HG02798 (cell line): Measurements from ENCODE around the gene VPS13D.
"Not testable (repeated sequence)": the region's sequence is repeated elsewhere in the genome, so short reads cannot be mapped to it uniquely, and the experiment has no call there.

Experiments used
- ATAC-seq: cut with Tn5 transposase; IDR thresholded peaks from one replicate; pipeline ENCODE4 v1.9.1; 2021; ENCODE audit warnings: mild to moderate bottlenecking; ENCODE audit not compliant: unreplicated experiment, poor library complexity

VPS13D gene

DNA sequence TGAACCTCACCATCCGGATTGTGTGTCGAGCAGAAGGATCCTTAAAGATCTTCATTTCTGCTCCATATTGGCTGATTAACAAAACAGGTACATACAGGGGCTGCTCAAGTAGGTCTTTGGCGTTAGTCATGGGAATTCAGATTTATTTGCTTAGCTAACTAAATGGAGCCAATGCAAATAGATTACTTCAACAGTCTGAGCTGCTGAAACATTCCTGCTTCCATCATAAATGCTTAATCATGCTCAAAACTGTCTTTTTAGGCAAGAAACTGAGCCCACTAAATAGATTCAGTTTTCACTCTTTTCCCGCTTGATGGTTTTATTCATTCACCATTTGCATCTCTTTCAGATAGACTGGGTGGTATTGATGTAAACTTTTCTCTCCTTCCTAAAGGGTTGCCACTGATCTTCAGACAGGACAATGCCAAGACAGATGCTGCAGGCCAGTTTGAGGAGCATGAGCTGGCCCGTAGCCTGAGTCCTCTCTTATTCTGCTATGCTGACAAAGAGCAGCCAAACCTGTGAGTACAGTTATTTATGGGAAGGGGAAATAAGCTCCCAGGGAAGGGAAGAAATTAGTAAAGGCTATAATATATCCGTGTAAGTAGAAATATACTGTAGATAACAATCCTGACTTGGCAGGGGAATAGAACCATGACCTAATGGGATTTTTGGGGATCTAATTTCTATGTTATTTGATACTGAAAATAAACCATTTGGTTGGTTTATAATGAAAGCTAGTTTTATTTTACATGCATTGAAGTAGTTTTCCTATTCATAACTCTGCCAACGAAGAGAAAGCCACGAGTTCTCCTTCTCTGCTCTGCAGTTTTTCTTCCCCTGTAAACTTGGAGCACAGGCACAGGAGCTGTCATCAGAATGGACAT, 126.4 kb downstream of the VPS13D start:
- ATAC-seq = no peak

DNA sequence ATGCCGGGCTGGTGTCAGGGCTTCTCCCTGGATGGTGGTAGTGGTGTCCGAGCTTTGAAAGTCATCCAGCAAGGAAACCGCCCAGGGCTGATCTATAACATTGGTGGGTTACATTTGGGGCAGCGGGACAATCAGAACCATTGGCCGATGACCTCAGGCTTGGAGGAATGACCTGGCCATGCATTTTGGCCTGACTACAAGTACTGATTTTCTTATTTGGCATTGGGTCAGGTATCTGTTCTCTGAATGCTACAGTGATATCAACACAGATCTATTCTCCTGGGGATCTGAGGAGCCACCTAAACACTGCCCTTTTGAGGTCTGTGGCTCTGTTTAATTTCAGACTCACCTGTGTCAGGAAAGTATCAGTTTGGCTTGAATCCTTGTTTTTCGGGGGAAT, 128.7 kb downstream of the VPS13D start:
- no peak for ATAC-seq

DNA sequence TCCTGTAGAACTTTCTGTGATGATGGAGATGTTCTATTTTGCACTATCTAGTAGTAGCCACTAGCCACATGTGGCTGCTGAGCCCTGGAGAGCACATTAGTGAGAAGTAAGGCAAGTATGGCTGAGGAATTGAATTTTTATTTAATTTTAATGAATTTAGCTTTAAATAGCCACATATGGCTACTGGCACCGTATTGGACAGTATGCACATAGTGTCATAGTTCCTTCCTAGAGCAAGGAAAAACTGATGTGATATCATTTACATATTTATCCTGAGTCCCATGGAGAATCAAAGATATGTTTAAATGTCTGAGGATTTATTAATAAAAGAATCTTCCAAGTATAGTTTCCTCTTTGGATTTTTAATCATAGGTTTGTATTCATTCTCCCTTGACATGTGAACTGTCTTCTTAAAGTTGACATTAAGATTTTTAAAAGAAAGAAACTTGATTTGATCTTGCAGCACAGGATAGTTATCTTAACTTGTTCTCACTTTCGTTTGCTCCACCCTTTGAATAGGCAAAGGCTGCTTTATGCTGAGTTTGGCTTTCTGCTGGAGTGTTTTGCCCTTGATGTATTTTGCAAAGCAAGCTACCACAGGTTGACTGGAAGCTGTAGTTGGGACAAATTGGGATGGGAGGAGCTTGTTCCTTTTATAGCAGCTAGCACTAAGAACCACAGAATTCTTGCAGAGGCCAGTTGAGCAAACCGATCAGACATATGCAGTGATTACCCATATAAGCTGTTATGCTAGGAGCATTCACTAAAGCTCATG, 129.7 kb downstream of the VPS13D start:
- no peak for ATAC-seq

GRCh38 chr1:12368646-12369045, 138.8 kb downstream of the VPS13D start:
- ATAC-seq = no peak

- no peak for ATAC-seq
Observed at GRCh38 chr1:12369258-12369657, 139.4 kb downstream of the VPS13D start.

DNA sequence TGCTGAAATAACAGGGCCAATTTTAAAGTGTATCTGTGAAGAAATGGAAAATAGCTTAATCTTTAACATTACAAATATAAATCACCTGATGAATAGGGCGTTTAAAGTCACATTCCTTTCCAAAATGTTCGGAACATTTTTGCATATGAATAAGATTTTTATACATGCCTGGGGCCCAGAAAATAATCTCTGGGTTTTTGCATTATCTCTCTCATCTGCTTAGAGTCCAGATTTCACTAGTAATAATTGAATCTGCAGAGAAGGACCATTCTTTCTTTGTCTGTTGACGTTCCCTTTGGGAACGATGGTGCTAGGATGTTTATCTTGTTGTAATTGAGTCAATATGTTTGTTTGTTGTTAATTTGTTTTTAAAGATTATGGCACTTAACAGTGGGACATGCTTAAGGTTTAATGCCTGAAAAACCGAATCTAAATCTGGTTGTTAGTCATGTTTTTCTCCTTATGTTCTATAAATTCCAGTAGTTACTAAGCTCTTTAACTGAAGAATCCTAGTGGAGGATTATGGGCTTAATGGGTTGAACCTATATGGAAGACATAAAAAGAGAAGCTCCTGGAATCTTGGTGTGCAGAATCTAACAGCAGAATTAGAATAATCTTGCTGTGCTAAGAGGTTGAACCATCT, 140.6 kb downstream of the VPS13D start:
- no peak for ATAC-seq

- ATAC-seq = no peak
Observed at GRCh38 chr1:12371053-12371452, 141.2 kb downstream of the VPS13D start.

DNA sequence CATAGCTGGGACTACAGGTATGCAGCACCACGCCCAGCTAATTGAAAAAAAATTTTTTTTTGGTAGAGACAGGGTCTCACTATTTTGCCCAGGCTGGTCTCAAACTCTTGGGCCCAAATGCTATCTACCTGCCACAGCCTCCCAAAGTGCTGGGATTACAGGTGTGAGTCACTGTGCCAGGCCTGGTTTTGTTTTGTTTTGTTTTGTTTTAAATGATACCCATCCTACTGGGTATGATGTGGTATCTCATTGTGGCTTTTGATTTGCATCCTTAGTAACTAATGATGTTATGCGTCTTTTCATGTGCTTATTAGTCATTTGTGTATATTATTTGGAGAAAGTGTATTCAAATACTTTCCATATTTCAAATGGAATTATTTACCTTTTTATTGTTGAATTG, 142.3 kb downstream of the VPS13D start:
- ATAC-seq = no peak

DNA sequence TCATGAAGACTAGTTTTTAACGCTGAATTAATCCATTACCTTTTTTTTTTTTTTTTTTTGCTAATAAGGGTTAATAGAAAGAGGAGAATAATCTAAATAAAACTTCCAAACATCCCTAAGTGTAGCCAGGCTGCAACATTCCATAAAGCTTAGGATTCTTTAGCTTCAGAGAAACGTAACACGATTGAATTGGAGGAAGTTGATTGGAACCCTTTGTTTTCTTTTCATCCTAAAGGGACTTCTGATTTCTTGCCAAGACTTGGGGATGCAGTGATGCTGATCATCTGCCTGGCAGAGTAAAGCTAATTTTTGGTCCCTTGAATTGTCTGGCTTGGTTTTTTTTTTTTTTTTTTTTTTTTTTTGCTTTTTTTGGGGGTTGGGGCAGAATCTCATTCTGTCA, 142.9 kb downstream of the VPS13D start:
- ATAC-seq = no peak

GRCh38 chr1:12375133-12375829, 145.5 kb downstream of the VPS13D start:
- ATAC-seq = no peak

- no peak for ATAC-seq
Observed at GRCh38 chr1:12376236-12377045, 146.6 kb downstream of the VPS13D start.

- ATAC-seq = no peak
Observed at GRCh38 chr1:12380326-12381249, 150.8 kb downstream of the VPS13D start.

GRCh38 chr1:12383001-12383400, 153.2 kb downstream of the VPS13D start:
- no peak for ATAC-seq

- no peak for ATAC-seq
Observed at GRCh38 chr1:12383786-12384185, 154.0 kb downstream of the VPS13D start.

DNA sequence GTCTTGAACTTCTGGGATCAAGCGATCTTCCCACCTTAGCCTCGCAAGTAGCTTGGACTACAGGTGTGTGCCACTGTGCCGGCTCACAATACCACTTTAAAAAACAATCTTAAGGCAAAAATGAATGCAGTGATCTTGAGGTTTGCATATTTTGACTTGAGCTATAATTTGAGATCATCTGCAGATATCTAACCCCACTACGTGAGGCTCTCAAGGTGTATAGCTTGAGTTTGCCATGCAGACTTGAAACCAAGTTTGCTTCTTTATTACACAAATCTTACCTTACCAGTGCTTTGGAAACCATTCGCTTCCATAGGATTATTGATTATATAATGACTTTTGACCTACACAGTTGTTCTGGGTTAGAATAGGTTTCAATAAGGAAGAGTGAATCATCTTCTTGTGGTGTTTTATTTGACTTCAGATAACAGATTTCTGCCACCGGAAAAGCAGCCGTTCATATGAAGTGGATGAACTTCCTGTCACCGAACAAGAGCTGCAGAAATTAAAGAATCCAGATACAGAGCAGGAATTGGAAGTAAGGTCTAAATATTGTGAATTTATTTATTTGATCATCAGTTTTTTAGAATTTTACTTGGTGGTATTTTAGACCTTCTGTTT, 155.1 kb downstream of the VPS13D start:
- no peak for ATAC-seq

DNA sequence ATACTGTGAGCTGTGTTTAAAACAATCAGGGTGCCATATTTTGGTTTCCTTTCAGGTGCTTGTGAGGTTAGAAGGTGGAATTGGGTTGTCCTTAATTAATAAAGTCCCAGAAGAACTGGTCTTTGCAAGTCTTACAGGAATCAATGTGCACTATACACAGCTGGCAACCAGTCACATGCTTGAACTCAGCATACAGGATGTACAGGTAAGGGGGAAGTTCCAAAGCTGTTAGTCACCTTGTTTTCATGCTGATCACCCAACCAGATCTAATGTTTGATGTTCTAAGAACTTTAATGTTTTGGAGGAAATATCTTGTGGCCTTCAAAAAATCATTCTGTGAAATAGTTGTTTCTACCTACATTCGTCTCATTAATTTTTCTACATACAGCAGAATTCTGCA, 156.3 kb downstream of the VPS13D start:
- no peak for ATAC-seq

GRCh38 chr1:12387641-12388040, 157.8 kb downstream of the VPS13D start:
- no peak for ATAC-seq

DNA sequence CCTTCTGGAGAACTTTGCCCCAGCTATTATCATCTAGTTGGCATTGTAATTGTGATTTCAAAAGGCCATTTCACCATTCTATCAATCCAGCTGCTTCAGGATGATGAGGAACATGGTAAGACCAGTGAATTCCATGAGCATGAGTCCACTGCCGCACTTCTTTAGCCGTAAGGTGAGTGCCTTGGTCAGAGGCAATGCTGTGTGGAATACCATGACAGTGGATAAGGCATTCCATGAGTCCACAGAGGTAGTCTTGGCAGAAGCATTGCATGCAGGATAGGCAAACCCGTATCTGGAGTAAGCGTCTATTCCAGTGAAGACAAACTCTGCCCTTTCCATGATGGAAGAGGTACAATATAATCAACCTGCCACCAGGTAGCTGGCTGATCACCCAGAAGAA, 160.5 kb downstream of the VPS13D start:
- ATAC-seq = not testable (repeated sequence)
